Endodermal cell (in vitro differentiated cells): ENCODE data around the gene CSNK1G2. TPM values are rescaled to one million over a fixed set of nuclear protein-coding genes. Genes with fewer than 3 reads are reported as not detected.

Experiments used
- DNase-seq: peaks from one replicate; pipeline ENCODE4 v3.0.0-alpha.2; 2017
- H3K27ac ChIP-seq: 2 replicates; pipeline ENCODE4 v1.5.1; 2013; ENCODE audit warnings: mild to moderate bottlenecking, low read depth, low read length, moderate library complexity
- H3K27me3 ChIP-seq: 2 replicates; pipeline ENCODE4 v1.6.1; 2013; ENCODE audit warnings: mild to moderate bottlenecking, low read length, moderate library complexity; ENCODE audit not compliant: insufficient read depth, control insufficient read depth, poor library complexity, severe bottlenecking
- H3K36me3 ChIP-seq: 2 replicates; pipeline ENCODE4 v1.7.0; 2013; ENCODE audit warnings: mild to moderate bottlenecking, low read length, moderate library complexity; ENCODE audit not compliant: control insufficient read depth, insufficient read depth
- H3K4me1 ChIP-seq: one replicate; pipeline ENCODE4 v1.7.0; 2013; ENCODE audit warnings: low read length; ENCODE audit not compliant: control insufficient read depth, insufficient read depth
- H3K4me3 ChIP-seq: 2 replicates; pipeline ENCODE4 v1.5.1; 2013; ENCODE audit warnings: mild to moderate bottlenecking, low read length, moderate library complexity
- H3K9ac ChIP-seq: 2 replicates; pipeline ENCODE4 v1.6.1; 2013; ENCODE audit warnings: mild to moderate bottlenecking, low read length, moderate library complexity; ENCODE audit not compliant: poor library complexity, severe bottlenecking; ENCODE audit errors: extremely low read depth
- H3K9me3 ChIP-seq: 2 replicates; pipeline ENCODE4 v1.6.1; 2013; ENCODE audit warnings: mild to moderate bottlenecking, low read length, moderate library complexity; ENCODE audit not compliant: control insufficient read depth
- H3K27ac Mint-ChIP-seq: 2 replicates; pipeline ENCODE4 v1.8.0; 2020; ENCODE audit warnings: mixed read lengths
- H3K27me3 Mint-ChIP-seq: 2 replicates; pipeline ENCODE4 v1.8.0; 2021; ENCODE audit warnings: mild to moderate bottlenecking, mixed read lengths; ENCODE audit not compliant: insufficient read depth
- H3K36me3 Mint-ChIP-seq: 2 replicates; pipeline ENCODE4 v1.8.0; 2020; ENCODE audit warnings: low read depth, mixed read lengths
- H3K4me1 Mint-ChIP-seq: 2 replicates; pipeline ENCODE4 v1.8.0; 2020; ENCODE audit warnings: mixed read lengths
- H3K4me3 Mint-ChIP-seq: 2 replicates; pipeline ENCODE4 v1.8.0; 2020; ENCODE audit warnings: mild to moderate bottlenecking, moderate library complexity, mixed read lengths
- H3K9me3 Mint-ChIP-seq: 2 replicates; pipeline ENCODE4 v1.8.0; 2020; ENCODE audit warnings: mild to moderate bottlenecking, mixed read lengths
- CTCF ChIP-seq: fragments of 200-600 bp; sonication (generic); conservative IDR thresholded peaks from 2 replicates; pipeline ENCODE4 v1.5.0; 2021; ENCODE audit warnings: antibody characterized with exemption, mild to moderate bottlenecking
- WGBS, 2 experiments: methylation state at CpG; one replicate each; pipeline versions ENCODE4 v1.1.5 to v1.1.7; 2013; ENCODE audit warnings: missing lambda C conversion rate in 2 of 2, mixed read lengths in 1 of 2; ENCODE audit not compliant: insufficient coverage in 1 of 2, insufficient read length in 1 of 2; 5-methylcytosine and 5-hydroxymethylcytosine counted together
- total RNA-seq, 2 donors: library from RNA; stranded (reverse); fragmentation: NEBNext Ultra II Directional in 1 of 2; extraction: Animal tissue kit (Norgen Biotek cat#: 25700) in 1 of 2; gene quantifications; 2 replicates in 1 of 2; 3 replicates in 1 of 2; pipeline ENCODE4 v1.2.1, GENCODE V29; 2021

Gene CSNK1G2
- total RNA-seq, 2 donors from 2014 or later: 111 to 112 TPM

- Histone ChIP-seq H3K27ac (no peak overlapping the region), H3K9me3 (no peaks in the 10 kb centered on the region), H3K9ac (no peak overlapping the region), H3K4me1 (no peaks in the 10 kb centered on the region), H3K36me3 (peaks cover 16% of the 10 kb centered on the region), H3K4me3 (no peak overlapping the region), H3K27me3 (no peaks in the 10 kb centered on the region)
- Mint-ChIP-seq H3K27ac (no peak overlapping the region), H3K9me3 (no peaks in the 10 kb centered on the region), H3K4me1 (no peaks in the 10 kb centered on the region), H3K27me3 (no peaks in the 10 kb centered on the region), H3K36me3 (peaks cover 45% of the 10 kb centered on the region), H3K4me3 (no peak overlapping the region)
- DNase-seq: no peak
- TF ChIP-seq CTCF: no peak
- WGBS, 2 experiments: 97% methylated on average over 32 to 36 of the region's 43 CpGs
These were observed 38.0 kb downstream of the CSNK1G2 start for GRCh38 chr19:1979017-1979416.

GRCh38 chr19:1979642-1980041 lies 38.7 kb downstream of the CSNK1G2 start:
- H3K4me1 ChIP-seq: no peaks in the 10 kb centered on the region
- no peaks in the 10 kb centered on the region for H3K9me3 ChIP-seq
- H3K27ac ChIP-seq: no peak overlapping the region
- no peaks in the 10 kb centered on the region for H3K27me3 ChIP-seq
- Mint-ChIP-seq H3K9me3 (no peaks in the 10 kb centered on the region), H3K4me3 (no peak overlapping the region), H3K36me3 (peaks cover 49% of the 10 kb centered on the region), H3K4me1 (no peaks in the 10 kb centered on the region), H3K27ac (no peak overlapping the region), H3K27me3 (no peaks in the 10 kb centered on the region)
- no peak overlapping the region for H3K4me3 ChIP-seq
- DNase-seq: no peak
- TF ChIP-seq CTCF: no peak
- 92 to 100% methylated on average over 14 to 24 of the region's 28 CpGs for WGBS, 2 experiments
- no peak overlapping the region for H3K9ac ChIP-seq
- peaks cover 16% of the 10 kb centered on the region for H3K36me3 ChIP-seq

- Mint-ChIP-seq H3K36me3 (peaks cover 46% of the 10 kb centered on the region), H3K27me3 (no peaks in the 10 kb centered on the region), H3K4me1 (no peaks in the 10 kb centered on the region), H3K27ac (no peak overlapping the region), H3K9me3 (no peaks in the 10 kb centered on the region), H3K4me3 (no peak overlapping the region)
- Histone ChIP-seq H3K36me3 (peaks cover 16% of the 10 kb centered on the region), H3K9me3 (no peaks in the 10 kb centered on the region), H3K4me3 (no peak overlapping the region), H3K27ac (no peak overlapping the region), H3K4me1 (no peaks in the 10 kb centered on the region), H3K27me3 (no peaks in the 10 kb centered on the region), H3K9ac (no peak overlapping the region)
- 93 to 100% methylated on average over 18 to 35 of the region's 35 CpGs for WGBS, 2 experiments
- no peak for TF ChIP-seq CTCF
- DNase-seq: no peak
These were observed 39.3 kb downstream of the CSNK1G2 start for GRCh38 chr19:1980091-1980808.
